Esophagus squamous epithelium (tissue), 5 donors: Measurements from ENCODE around the gene CTTNBP2. TPM values are rescaled to one million over a fixed set of nuclear protein-coding genes. Genes with fewer than 3 reads are reported as not detected.

Experiments
- DNase-seq: peaks from one replicate; lab custom pipeline; 2025; lab: John Stamatoyannopoulos, UW
- H3K27ac ChIP-seq, 4 donors: fragments of 200-600 bp; sonication (generic); one replicate each; pipeline ENCODE4 v1.5.1; 2016 to 2019; ENCODE audit warnings: mild to moderate bottlenecking in 1 of 4
- H3K27me3 ChIP-seq, 4 donors: fragments of 200-600 bp; sonication (generic); 1 replicate in 3 of 4; 2 replicates in 1 of 4; pipeline versions ENCODE4 v1.5.1 to v1.6.0; 2017 to 2021; ENCODE audit warnings: antibody characterized with exemption in 1 of 4
- H3K36me3 ChIP-seq, 3 donors: fragments of 200-600 bp; sonication (generic); one replicate each; pipeline ENCODE4 v1.5.1; 2016 to 2019
- H3K4me1 ChIP-seq, 3 donors: fragments of 200-600 bp; sonication (generic); one replicate each; pipeline ENCODE4 v1.5.1; 2017 to 2019
- H3K4me3 ChIP-seq, 4 donors: fragments of 200-600 bp; sonication (generic); 1 replicate in 3 of 4; 2 replicates in 1 of 4; pipeline ENCODE4 v1.5.1; 2016 to 2019; ENCODE audit warnings: mild to moderate bottlenecking in 2 of 4, moderate library complexity in 1 of 4
- H3K9me3 ChIP-seq, 3 donors: fragments of 200-600 bp; sonication (generic); one replicate each; pipeline ENCODE4 v1.5.1; 2016 to 2019
- POLR2A ChIP-seq, 4 donors: fragments of 450-650 bp; IDR thresholded peaks; one replicate each; pipeline ENCODE4 v1.6.1; 2017; ENCODE audit warnings: antibody characterized with exemption in 4 of 4, mild to moderate bottlenecking in 4 of 4, moderate library complexity in 3 of 4
- WGBS, 2 donors: methylation state at CpG; one replicate each; pipeline ENCODE4 v1.1.5; 2018; 5-methylcytosine and 5-hydroxymethylcytosine counted together
- intact Hi-C: fragments of 100-400 bp; cut with DNase I; formaldehyde crosslinking; loops from one replicate; pipeline ENCODE4 v1.15.0; 2022
- total RNA-seq, 4 donors: library from RNA; depleted of rRNA; stranded (reverse); fragments of >200 nt; gene quantifications; one replicate each; pipeline ENCODE4 v1.1.0, GENCODE V29; 2016
- TF ChIP-seq, protein P1 (sequence below), 6 experiments: fragments of 450-650 bp in 4 of 6; fragments of 200-600 bp in 2 of 6; sonication (generic) in 2 of 6; IDR thresholded peaks; one replicate each; pipeline ENCODE4 v1.5.1; 2016 to 2019; ENCODE audit warnings: antibody characterized with exemption in 6 of 6, mild to moderate bottlenecking in 4 of 6, moderate library complexity in 4 of 6
- donor health status: DM: yes; HTN: yes; CAD: no.

CTTNBP2 gene
- total RNA-seq, 4 donors from 2014 or later, result 8.5 to 31.5 (median 19.6) TPM

DNA sequence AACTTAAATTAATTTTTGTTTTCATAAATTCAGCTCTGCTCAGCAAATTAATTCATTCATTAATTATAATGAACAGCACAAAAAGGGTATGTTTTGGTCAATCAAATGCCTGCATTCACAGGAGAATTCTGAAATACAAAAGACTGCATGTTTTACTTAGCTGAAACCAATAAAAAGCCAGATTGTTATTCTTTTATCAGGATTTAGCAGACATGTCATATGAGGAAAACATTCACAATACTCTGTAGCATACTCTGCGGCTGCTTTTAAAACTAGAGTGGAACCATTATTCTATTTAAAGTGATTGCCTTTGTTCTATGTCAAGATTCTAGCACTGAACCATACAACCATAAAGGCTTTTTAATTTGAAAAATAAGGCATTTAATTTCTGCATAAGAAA lies 19.1 kb downstream of the CTTNBP2 start:
- H3K4me3 ChIP-seq, result no peak overlapping the region
- H3K36me3 ChIP-seq, result peaks cover 0 to 26% (median 0%) of the 10 kb centered on the region in 3 donors
- TF ChIP-seq, protein P1, sequence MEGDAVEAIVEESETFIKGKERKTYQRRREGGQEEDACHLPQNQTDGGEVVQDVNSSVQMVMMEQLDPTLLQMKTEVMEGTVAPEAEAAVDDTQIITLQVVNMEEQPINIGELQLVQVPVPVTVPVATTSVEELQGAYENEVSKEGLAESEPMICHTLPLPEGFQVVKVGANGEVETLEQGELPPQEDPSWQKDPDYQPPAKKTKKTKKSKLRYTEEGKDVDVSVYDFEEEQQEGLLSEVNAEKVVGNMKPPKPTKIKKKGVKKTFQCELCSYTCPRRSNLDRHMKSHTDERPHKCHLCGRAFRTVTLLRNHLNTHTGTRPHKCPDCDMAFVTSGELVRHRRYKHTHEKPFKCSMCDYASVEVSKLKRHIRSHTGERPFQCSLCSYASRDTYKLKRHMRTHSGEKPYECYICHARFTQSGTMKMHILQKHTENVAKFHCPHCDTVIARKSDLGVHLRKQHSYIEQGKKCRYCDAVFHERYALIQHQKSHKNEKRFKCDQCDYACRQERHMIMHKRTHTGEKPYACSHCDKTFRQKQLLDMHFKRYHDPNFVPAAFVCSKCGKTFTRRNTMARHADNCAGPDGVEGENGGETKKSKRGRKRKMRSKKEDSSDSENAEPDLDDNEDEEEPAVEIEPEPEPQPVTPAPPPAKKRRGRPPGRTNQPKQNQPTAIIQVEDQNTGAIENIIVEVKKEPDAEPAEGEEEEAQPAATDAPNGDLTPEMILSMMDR (IDR thresholded peaks at IDR 0.05), result no peak
- TF ChIP-seq POLR2A (IDR thresholded peaks at IDR 0.05), result no peak
- H3K27ac ChIP-seq, result no peak overlapping the region
- intact Hi-C loops, result no loop called here
- H3K4me1 ChIP-seq, result peaks cover 0 to 14% (median 0%) of the 10 kb centered on the region in 3 donors
- 78 to 86% methylated on average over 1 of the region's 1 CpG for WGBS, 2 donors
- H3K27me3 ChIP-seq, result no peaks in the 10 kb centered on the region
- no peak for DNase-seq
- no peaks in the 10 kb centered on the region for H3K9me3 ChIP-seq

DNA sequence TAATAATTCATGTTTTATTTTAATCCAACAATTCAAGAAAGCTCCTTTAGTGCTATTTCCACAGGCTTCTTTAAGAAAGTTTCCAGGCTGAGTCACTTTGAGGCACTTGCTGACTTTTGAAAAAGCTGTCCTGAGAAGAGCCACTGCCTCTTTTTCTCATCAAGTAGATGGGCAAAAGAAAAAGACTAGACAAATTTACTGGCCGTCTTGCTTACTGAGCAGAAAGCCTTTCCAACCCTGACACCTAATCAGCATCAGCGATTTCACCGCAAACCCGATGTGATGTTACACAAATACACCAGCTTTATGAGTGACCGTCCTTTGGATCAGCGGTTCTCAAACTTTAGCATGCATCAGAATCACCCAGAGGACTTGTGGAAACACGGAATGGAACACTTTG lies 24.3 kb downstream of the CTTNBP2 start:
- Histone ChIP-seq H3K9me3 (no peaks in the 10 kb centered on the region), H3K4me1 (no peaks in the 10 kb centered on the region), H3K27me3 (no peaks in the 10 kb centered on the region), H3K4me3 (no peak overlapping the region), H3K27ac (no peak overlapping the region), H3K36me3 (peaks cover 0 to 36% (median 0%) of the 10 kb centered on the region in 3 donors)
- intact Hi-C loops, result no loop called here
- WGBS, 2 donors, result 79 to 86% methylated on average over 7 of the region's 7 CpGs
- no peak for DNase-seq
- TF ChIP-seq, protein P1 (IDR thresholded peaks at IDR 0.05), result no peak
- no peak for TF ChIP-seq POLR2A (IDR thresholded peaks at IDR 0.05)

DNA sequence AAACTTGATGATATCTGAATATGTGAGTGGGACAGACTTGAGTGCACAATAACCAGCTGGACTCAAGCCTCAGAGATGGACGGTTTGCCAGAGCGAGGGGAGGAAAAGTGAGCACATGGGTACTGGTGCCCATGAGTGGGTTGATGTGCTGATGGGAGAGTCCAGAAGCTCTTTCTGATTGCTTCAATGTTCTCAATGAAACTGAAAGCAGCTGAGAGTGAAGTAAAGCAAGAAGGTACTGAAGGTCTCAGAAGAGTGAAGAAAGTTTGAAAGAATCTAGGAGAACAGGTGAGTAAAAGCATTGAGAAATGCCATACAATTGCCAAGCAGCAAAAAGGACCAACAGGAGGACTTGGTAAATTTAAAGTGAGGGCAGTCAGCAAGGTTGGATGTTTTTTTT lies 28.6 kb downstream of the CTTNBP2 start:
- intact Hi-C loops, result no loop called here
- H3K9me3 ChIP-seq, result no peaks in the 10 kb centered on the region
- WGBS, 2 donors, result 89 to 91% methylated on average over 2 of the region's 2 CpGs
- H3K27ac ChIP-seq, result no peak overlapping the region
- H3K4me3 ChIP-seq, result no peak overlapping the region
- no peaks in the 10 kb centered on the region for H3K4me1 ChIP-seq
- no peak for DNase-seq
- peaks cover 0 to 57% (median 0%) of the 10 kb centered on the region in 3 donors for H3K36me3 ChIP-seq
- TF ChIP-seq, protein P1 (IDR thresholded peaks at IDR 0.05), result no peak
- no peak for TF ChIP-seq POLR2A (IDR thresholded peaks at IDR 0.05)
- no peaks in the 10 kb centered on the region for H3K27me3 ChIP-seq

DNA sequence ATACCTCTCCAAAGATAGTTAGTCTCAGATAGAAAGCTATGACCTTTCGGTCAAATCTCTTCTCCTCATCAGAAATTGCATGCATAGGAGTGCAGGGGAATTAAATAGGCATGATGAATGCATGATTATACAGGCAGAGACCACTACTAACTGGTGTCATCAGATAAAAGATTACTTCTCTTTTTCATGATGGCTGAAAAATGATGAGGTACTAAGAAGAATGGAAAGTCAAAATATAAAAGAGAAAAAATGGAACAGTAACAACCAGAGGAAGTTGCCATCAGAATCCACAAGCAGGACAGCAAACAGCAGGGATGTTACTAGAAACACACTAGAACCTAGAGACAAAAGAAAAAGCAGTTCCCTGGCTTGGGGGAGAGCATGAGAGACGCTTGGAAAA lies 31.6 kb downstream of the CTTNBP2 start:
- TF ChIP-seq, protein P1 (IDR thresholded peaks at IDR 0.05), result no peak
- TF ChIP-seq POLR2A (IDR thresholded peaks at IDR 0.05), result no peak
- H3K27ac ChIP-seq, result no peak overlapping the region
- intact Hi-C loops, result no loop called here
- no peak for DNase-seq
- H3K4me1 ChIP-seq, result peaks cover 0 to 8% (median 0%) of the 10 kb centered on the region in 3 donors
- peaks cover 0 to 50% (median 0%) of the 10 kb centered on the region in 3 donors for H3K36me3 ChIP-seq
- no peaks in the 10 kb centered on the region for H3K27me3 ChIP-seq
- H3K9me3 ChIP-seq, result no peaks in the 10 kb centered on the region
- 82 to 85% methylated on average over 2 of the region's 2 CpGs for WGBS, 2 donors
- H3K4me3 ChIP-seq, result no peak overlapping the region

DNA sequence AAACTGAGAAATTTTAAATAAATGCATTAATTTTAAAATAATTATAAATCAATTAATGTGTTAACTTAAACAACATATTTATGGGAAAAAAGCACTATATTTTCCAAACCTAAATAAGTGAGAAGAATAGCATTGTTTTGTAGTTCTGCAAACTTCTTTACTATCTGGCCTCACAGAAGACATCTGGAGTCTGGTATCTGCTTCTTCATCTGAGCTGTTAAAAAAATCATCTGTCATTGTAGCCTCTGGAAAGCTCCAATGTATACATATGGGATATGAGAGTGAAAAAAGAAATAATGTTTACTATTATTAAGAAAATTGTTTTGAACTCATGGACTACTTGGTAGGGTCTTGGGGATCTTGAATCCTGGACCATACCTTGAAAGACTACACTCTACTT lies 32.2 kb downstream of the CTTNBP2 start:
- DNase-seq, result no peak
- Histone ChIP-seq H3K36me3 (peaks cover 0 to 49% (median 0%) of the 10 kb centered on the region in 3 donors), H3K4me1 (peaks cover 0 to 8% (median 0%) of the 10 kb centered on the region in 3 donors), H3K27ac (no peak overlapping the region), H3K9me3 (no peaks in the 10 kb centered on the region), H3K27me3 (no peaks in the 10 kb centered on the region), H3K4me3 (no peak overlapping the region)
- intact Hi-C loops, result no loop called here
- TF ChIP-seq, protein P1 (IDR thresholded peaks at IDR 0.05), result no peak
- TF ChIP-seq POLR2A (IDR thresholded peaks at IDR 0.05), result no peak
